ENCODE results near the gene AKT3. TPM values are rescaled to one million over a fixed set of nuclear protein-coding genes. Genes with fewer than 3 reads are reported as not detected.

The AKT3 gene
- polyA plus RNA-seq, 1 donor (not counting 4 experiments of a cell fraction or from before 2014, with no cell fraction given) = 2.9 TPM

GRCh38 chr1:243716906-243717305, 133.1 kb downstream of the AKT3 start:
- TF ChIP-seq CTCF (optimal IDR thresholded peaks at IDR 0.05 in 1 of 3, IDR thresholded peaks at IDR 0.05 in 1 of 3, conservative IDR thresholded peaks at IDR 0.05 in 1 of 3; ENCODE audit: extremely low read depth in 1 of 3, insufficient read depth in 2 of 3, low read length in 3 of 3) (no peak), EZH2 (IDR thresholded peaks at IDR 0.05; ENCODE audit: low read length) (no peak)

GRCh38 chr1:243715285-243715684, 134.8 kb downstream of the AKT3 start:
- Histone ChIP-seq H2AFZ (ENCODE audit: control insufficient read depth, low read length) (no peak overlapping the region), H3K4me1 (ENCODE audit: control insufficient read depth, extremely low read depth, insufficient read depth, low read length) (peaks cover 12% of the 10 kb centered on the region), H3K36me3 (ENCODE audit: control insufficient read depth in 2 of 2, extremely low read depth in 1 of 2, insufficient read depth in 2 of 2, low read length in 2 of 2) (no peaks in the 10 kb centered on the region), H3K4me3 (ENCODE audit: control insufficient read depth in 2 of 3, extremely low read depth in 1 of 3, insufficient read depth in 2 of 3, low read depth in 1 of 3, low read length in 3 of 3) (no peak overlapping the region), H3K27ac (ENCODE audit: control insufficient read depth, insufficient read depth, low read length) (no peak overlapping the region), H3K9me1 (ENCODE audit: control insufficient read depth, extremely low read depth, insufficient read depth, low read length) (no peaks in the 10 kb centered on the region), H3K79me2 (ENCODE audit: control insufficient read depth, insufficient read depth, low read length) (no peaks in the 10 kb centered on the region), H3K27me3 (ENCODE audit: control insufficient read depth, extremely low read depth, insufficient read depth, low read length) (no peaks in the 10 kb centered on the region), H3K9me3 (ENCODE audit: control insufficient read depth, low read depth, low read length) (no peaks in the 10 kb centered on the region), H3K9ac (ENCODE audit: control insufficient read depth, extremely low read depth, insufficient read depth, low read length) (no peak overlapping the region), H4K20me1 (ENCODE audit: control insufficient read depth, extremely low read depth, insufficient read depth, low read length) (no peaks in the 10 kb centered on the region), H3K4me2 (ENCODE audit: control insufficient read depth, extremely low read depth, insufficient read depth, low read depth, low read length) (no peak overlapping the region)
- DNase-seq (ENCODE audit: low read depth, low spot score) = no peak
- no peak for FAIRE-seq
- TF ChIP-seq EZH2 (IDR thresholded peaks at IDR 0.05; ENCODE audit: low read length) = no peak
- no peak for TF ChIP-seq CTCF (optimal IDR thresholded peaks at IDR 0.05 in 1 of 3, IDR thresholded peaks at IDR 0.05 in 1 of 3, conservative IDR thresholded peaks at IDR 0.05 in 1 of 3; ENCODE audit: extremely low read depth in 1 of 3, insufficient read depth in 2 of 3, low read length in 3 of 3)
- dilution Hi-C loops (cut with MboI; ENCODE audit: extremely low pct_ligation_motif_present, low sequenced_read_pairs) = no loop called here

More at GRCh38 chr1:243716906-243717305, 133.1 kb downstream of the AKT3 start:
- Histone ChIP-seq H3K27ac (ENCODE audit: control insufficient read depth, insufficient read depth, low read length) (no peak overlapping the region), H3K9me1 (ENCODE audit: control insufficient read depth, extremely low read depth, insufficient read depth, low read length) (no peaks in the 10 kb centered on the region), H3K4me2 (ENCODE audit: control insufficient read depth, extremely low read depth, insufficient read depth, low read depth, low read length) (no peak overlapping the region), H3K9me3 (ENCODE audit: control insufficient read depth, low read depth, low read length) (no peaks in the 10 kb centered on the region), H4K20me1 (ENCODE audit: control insufficient read depth, extremely low read depth, insufficient read depth, low read length) (no peaks in the 10 kb centered on the region), H2AFZ (ENCODE audit: control insufficient read depth, low read length) (peak overlapping the region; percentile 57), H3K27me3 (ENCODE audit: control insufficient read depth, extremely low read depth, insufficient read depth, low read length) (no peaks in the 10 kb centered on the region), H3K4me1 (ENCODE audit: control insufficient read depth, extremely low read depth, insufficient read depth, low read length) (peaks cover 12% of the 10 kb centered on the region), H3K79me2 (ENCODE audit: control insufficient read depth, insufficient read depth, low read length) (no peaks in the 10 kb centered on the region), H3K36me3 (ENCODE audit: control insufficient read depth in 2 of 2, extremely low read depth in 1 of 2, insufficient read depth in 2 of 2, low read length in 2 of 2) (no peaks in the 10 kb centered on the region), H3K9ac (ENCODE audit: control insufficient read depth, extremely low read depth, insufficient read depth, low read length) (no peak overlapping the region), H3K4me3 (ENCODE audit: control insufficient read depth in 2 of 3, extremely low read depth in 1 of 3, insufficient read depth in 2 of 3, low read depth in 1 of 3, low read length in 3 of 3) (no peak overlapping the region)
- dilution Hi-C loops (cut with MboI; ENCODE audit: extremely low pct_ligation_motif_present, low sequenced_read_pairs) = no loop called here
- DNase-seq (ENCODE audit: low read depth, low spot score) (no peak), FAIRE-seq (no peak)
